Measurements from ENCODE around the gene C1S.

The C1S gene

GRCh38 chr12:7079826-7080125, 19.3 kb downstream of the C1S start:
- DNase-seq, result no peak

GRCh38 chr12:7081037-7081436, 20.5 kb downstream of the C1S start:
- no peak for DNase-seq

- no peak for DNase-seq
These were observed 22.6 kb downstream of the C1S start for GRCh38 chr12:7083125-7083524.

- DNase-seq, result no peak
These were observed 28.8 kb downstream of the C1S start for GRCh38 chr12:7089196-7089871.

GRCh38 chr12:7090222-7090998, 29.9 kb downstream of the C1S start:
- no peak for DNase-seq

- no peak for DNase-seq
These were observed 30.7 kb downstream of the C1S start for GRCh38 chr12:7091171-7091570.

- DNase-seq, result no peak
These were observed 31.2 kb downstream of the C1S start for GRCh38 chr12:7091660-7092228.

- peak; percentile 69 for DNase-seq
These were observed 31.9 kb downstream of the C1S start, which contains the start of gene C1R for GRCh38 chr12:7092229-7092985. TSS of gene C1R (minus strand) at chr12:7092445. CDS start at chr12:7092388, 57 bp downstream.

GRCh38 chr12:7092986-7093460, 32.5 kb downstream of the C1S start:
- no peak for DNase-seq

GRCh38 chr12:7093486-7093885, 33.0 kb downstream of the C1S start:
- DNase-seq, result no peak

GRCh38 chr12:7093892-7094291, 33.4 kb downstream of the C1S start:
- DNase-seq, result no peak

GRCh38 chr12:7096006-7096932, 35.8 kb downstream of the C1S start:
- DNase-seq, result no peak

- no peak for DNase-seq
These were observed 36.5 kb downstream of the C1S start for GRCh38 chr12:7096979-7097378.

- no peak for DNase-seq
These were observed 38.9 kb downstream of the C1S start for GRCh38 chr12:7099290-7099996.

- no peak for DNase-seq
These were observed 39.7 kb downstream of the C1S start for GRCh38 chr12:7100239-7100638.

GRCh38 chr12:7101047-7101693, 40.7 kb downstream of the C1S start:
- DNase-seq, result no peak

- no peak for DNase-seq
These were observed 41.2 kb downstream of the C1S start for GRCh38 chr12:7101694-7102131.

GRCh38 chr12:7102582-7102981, 42.1 kb downstream of the C1S start:
- no peak for DNase-seq

- no peak for DNase-seq
These were observed 43.5 kb downstream of the C1S start for GRCh38 chr12:7103837-7104584.

GRCh38 chr12:7106082-7106481, 45.6 kb downstream of the C1S start:
- no peak for DNase-seq
